ENCODE data around the gene PTCHD1.

Gene PTCHD1

GRCh38 chrX:23422912-23423311 lies 88.3 kb downstream of the PTCHD1 start:
- no peak for FAIRE-seq

- FAIRE-seq, result no peak
Observed at GRCh38 chrX:23434356-23434884, 99.8 kb downstream of the PTCHD1 start.

- no peak for FAIRE-seq
Observed at GRCh38 chrX:23435108-23435507, 100.5 kb downstream of the PTCHD1 start.

- no peak for FAIRE-seq
Observed at GRCh38 chrX:23435575-23435974, 100.9 kb downstream of the PTCHD1 start.

GRCh38 chrX:23436875-23437274 lies 102.2 kb downstream of the PTCHD1 start:
- FAIRE-seq, result no peak

GRCh38 chrX:23451266-23451665 lies 116.6 kb downstream of the PTCHD1 start:
- peak; percentile 60 for FAIRE-seq
